Stimulated activated CD4-positive, alpha-beta T cell treated with anti-CD3 and anti-CD28 coated beads, TNF-alpha, amount 100 ng/mL, for 4 hours (primary cell): Measurements from ENCODE around the gene PDGFC.

Source experiments
- DNase-seq, 3 experiments: peaks; one replicate each; pipeline ENCODE4 v3.0.0-alpha.2; 2020; ENCODE audit warnings: low read depth in 3 of 3

Gene PDGFC

DNA sequence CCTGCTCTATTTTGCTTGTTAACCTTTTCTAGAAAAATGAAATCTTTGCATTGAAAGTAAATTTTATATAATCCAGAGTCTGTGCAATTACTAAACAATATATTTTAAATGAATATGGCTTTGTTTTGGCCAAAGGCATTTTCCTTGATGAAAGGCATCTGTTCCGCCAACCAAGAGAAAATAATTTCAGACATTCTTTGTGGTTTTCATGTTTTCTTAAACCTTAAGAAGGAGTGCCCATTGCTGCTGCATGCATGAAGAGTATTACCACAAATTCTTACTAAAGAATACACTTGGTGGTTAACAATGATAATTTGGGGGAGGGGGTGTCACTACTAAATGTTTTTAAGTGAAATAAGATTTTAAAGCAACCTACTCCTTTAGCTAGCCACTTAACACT is 2.7 kb upstream of the PDGFC start:
- DNase-seq = no peak

DNA sequence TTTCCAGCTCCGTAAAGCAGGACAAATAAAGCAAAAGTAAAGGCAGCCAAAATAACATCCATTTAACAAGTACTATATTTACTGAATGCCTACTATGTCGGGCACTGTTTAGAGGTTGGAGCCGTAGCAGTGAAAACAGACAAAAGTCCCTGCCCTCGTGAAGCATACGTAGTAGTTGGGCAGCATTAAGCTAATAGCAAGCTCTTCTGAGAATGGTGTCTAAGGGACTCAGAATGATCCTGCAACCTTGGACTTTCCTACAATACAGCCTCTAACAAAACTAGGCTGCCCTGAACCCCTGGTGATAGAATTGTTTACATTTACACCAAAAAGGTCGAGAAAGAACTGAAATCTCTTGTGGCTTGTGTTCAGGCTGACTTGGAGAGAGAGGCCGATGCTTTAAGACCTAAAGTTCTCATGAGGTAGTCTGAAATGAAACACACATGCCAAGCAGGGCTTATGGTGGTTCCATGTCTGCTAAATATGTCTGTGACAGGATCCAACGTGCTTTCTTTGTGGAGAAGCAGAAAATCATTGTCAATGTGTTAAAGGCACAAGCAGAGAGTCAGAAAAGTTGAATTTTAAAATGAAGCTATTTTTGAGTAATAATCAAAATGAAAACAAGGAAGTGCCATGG is 898 bp upstream of the PDGFC start:
- no peak for DNase-seq

DNA sequence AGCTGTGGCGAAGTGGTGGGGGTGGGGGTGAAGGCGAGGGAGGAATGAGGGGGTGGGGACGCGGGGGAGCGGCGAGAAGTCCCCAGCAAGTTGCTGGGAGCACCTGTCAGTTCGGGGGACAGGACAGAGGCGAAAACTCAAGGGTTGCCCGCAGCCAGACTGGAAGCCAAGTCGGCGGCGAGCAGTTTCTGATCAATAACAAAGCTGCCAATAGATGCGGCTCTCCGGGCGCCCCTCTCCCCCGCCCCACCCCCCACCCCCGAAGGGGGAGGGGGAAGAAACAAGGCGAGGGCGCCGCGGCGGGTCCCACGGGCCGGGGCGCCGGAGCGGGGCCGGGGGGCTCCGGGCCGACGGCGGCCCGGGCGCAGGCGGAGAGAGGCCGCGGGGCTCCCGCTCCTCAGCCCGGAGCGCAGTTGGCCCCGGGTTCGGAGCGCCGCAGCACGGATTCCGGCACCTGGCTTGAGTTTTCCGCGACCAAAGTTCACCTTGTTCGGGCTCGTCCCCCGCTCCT is 379 bp downstream of the PDGFC start:
- DNase-seq = no peak

DNA sequence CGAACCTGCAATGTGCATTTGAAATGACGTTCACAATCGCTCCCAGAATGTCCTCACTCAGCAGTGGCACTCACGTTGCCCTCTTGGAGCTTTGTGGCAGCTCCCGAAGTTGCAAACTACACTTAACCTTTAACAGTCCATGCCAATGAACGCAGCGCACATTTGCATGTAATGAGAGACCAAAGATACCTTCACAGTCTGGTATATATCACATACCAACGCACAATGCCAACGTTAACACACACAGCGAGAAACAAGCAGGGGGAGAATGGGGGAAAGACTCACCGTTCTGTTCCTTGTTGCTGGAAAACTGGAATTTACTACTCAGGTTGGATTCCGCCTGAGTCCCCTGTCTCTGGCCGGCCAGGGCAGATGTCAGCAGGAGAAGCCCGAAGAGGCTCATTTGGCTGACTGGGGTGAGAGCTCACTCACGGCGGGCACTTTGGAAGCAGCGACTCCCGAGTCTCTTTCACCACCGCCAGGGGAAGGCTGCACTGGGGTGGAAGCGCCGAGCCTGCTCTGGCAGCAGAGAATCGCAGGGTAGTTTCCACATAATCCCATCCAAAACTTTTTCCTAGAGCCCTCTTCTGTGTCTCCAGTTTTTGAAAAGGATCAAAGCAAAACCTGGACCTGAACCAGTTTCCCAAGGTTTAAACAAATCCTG is 966 bp downstream of the PDGFC start:
- DNase-seq = no peak

DNA sequence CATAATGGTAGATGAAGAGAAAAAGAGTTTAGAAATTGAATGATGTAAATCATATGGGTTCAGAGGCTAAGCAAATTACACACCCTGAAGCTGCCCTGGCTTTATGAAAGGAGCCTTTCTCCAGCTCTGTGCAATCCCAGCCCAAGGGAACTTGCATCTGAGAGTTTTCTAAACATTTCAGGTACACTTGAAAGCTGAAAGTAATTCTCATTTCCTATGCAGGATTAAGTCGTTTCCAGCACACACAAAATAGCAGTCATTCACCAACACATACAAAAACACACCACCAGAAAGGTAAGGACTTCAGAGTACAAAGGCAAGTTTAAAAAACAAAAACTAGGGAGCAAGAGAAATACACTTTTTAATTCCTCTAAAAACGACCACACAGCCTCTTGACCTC is 1.7 kb downstream of the PDGFC start:
- no peak for DNase-seq

DNA sequence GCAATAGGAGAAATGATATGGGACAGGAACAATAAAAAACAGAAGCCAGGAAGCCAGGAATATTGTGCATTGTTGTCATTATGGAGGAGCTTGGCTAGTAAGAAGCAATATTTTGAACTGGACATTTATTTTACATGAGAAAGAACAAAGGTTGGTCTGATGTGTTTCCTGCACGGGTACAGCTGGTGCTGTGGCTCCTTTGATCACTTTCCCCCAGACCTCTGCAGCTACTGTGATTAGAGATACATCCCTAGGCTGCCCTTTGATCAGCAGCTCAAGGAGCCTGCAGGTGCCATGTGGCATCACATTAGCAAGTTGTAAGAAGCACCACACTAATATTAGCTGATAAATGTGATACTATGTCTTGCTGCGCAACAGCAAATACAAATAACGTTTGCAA is 2.5 kb downstream of the PDGFC start:
- DNase-seq = no peak

DNA sequence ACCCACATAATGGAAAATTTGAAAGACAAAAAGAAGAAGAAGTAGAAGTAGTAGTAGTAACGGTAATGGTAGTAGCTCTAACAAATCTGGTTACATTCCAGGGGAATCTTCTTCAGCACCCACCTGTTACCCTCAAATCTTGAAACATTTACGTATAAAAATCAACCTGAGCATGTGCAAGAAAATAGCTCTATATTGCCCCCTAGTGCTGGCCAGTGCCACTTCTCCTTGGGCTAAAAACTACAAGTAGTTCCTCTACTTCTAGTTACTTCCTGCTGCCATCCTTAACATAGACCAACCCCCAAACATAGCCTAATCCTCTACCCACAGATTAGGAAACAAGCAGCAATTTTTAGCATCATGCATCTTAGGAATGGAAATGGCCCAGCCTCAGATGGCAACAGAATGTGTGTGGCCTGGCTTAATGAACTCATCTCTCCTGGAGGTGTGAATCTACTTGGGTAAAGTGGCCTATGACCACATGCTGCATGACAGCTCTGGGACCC is 3.1 kb downstream of the PDGFC start:
- DNase-seq = no peak

DNA sequence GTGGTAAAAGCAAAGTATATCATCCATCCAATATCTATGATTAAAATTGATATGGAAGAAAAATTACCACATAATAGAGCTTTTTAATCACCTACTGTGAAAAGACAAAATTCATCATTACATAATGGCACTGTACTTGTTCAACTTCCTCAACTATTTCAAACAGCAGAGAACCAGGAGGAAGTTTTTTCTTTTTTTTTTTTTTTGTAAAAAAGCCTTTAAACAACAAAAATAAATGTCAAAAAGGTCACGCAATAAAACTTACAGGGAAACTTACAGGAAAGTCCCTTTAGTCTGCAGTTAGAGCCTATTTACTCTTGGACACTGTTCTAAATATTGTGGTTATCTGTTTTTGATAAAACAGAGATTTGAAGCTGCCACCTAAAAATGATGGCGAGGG is 4.8 kb downstream of the PDGFC start:
- DNase-seq = no peak

DNA sequence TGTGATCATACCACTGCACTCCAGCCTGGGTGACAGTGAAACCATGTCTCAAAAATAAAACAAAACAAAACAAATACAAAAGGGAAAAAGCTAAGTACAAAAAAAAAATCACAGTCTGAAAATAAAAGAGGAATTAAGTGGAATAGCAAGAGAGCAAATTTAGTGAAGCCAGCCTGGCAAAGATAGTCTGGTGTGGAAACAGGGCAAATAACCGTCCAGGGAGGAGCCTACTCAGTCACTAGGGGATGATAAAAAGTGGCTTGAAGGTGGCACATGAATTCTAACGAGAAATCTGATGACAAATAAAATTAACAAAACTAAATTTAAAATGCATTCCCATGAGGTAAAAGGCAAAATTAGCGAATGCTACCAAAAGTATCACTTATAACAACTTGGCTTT is 8.2 kb downstream of the PDGFC start:
- no peak for DNase-seq

DNA sequence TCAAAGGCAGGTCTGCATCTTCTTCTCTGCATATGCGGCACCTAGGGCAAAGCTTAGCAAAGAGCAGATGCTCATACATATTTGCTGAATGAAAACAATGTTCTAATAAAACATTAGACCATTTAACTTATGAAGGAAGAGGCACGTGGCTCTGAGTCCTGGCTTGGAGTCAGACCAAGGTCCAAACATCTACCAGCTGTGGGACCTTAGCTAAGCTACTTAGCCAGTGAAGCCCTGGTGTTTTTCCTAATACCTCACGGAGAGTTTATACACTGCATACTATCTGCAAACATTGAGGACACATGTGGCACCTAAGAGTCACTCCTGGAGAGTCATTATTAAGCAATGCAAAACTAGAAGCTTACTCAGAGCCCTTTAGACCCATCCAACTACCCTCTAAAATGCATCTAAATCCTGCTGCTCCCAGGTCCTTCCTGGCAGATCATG is 9.0 kb downstream of the PDGFC start:
- no peak for DNase-seq

DNA sequence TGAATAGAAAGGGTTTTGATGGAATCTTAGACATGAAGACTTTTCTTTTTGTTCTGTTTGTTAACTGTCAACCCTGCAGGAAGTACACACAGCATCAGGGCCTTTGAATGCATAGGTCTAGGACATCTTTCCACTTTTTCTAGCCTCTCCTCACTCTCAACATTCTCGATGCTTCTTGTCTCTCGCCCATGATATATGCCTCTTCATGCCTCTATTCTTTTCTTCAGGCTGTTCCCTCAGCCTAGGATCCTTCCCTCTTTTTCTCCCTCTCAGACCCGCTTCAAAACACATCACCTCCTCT is 9.6 kb downstream of the PDGFC start:
- DNase-seq = no peak

DNA sequence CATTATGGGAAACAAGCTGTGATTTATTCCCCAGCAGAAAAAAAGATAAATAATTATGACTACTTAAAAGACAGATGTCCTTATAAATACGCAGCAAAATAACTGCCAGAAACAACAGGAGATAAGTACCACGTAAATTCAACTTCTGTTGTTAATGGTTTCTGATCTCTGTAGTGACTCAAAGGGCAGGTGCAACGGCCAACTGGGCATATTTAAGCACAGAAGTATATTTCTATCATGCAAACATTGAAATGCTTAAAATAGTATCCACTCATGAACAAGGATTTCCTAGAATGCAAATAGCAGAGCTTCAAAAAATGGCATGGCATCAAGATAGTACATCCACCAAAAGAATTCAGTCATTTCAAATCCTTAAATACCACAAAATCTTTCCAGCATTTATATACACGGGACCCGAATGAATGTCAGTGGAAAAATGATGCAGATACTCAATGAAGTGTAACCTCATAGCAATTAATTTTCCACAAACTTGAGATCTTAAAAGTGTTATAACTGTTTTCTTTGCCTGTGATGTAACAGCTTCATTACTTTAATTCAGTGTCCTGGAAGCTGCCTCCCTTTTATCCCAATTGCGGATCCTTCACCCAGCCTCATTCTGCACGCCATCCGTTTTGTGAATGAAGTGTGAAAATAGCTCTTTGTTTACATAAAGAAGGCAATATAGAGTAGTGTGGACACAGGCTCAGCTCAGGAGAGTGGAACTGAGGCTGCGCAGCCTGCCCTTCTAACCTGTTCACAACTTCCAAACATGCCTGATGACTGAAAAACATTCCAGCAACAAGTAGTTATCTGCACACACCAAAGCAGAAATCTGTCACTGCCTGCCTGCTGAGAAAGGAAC is 10.2 kb downstream of the PDGFC start:
- DNase-seq = no peak

DNA sequence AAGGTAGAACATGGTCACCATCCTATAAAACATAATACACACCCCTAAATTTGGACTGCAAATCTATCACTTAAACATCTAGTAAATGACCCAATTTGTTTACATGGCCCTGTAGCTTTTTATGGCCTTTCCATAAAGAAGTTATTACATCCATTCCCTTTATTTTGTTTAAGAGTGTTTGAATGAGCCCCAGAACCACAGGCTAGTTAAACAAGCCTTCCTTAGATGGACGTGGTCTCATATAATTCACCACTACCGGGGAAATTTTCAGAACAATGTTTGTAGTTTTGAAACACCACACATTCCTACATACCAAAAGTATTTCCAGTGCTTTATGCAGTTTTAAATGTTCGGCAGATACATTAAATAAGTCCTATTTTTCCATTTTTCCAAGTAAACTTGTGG is 12.3 kb downstream of the PDGFC start:
- no peak for DNase-seq

DNA sequence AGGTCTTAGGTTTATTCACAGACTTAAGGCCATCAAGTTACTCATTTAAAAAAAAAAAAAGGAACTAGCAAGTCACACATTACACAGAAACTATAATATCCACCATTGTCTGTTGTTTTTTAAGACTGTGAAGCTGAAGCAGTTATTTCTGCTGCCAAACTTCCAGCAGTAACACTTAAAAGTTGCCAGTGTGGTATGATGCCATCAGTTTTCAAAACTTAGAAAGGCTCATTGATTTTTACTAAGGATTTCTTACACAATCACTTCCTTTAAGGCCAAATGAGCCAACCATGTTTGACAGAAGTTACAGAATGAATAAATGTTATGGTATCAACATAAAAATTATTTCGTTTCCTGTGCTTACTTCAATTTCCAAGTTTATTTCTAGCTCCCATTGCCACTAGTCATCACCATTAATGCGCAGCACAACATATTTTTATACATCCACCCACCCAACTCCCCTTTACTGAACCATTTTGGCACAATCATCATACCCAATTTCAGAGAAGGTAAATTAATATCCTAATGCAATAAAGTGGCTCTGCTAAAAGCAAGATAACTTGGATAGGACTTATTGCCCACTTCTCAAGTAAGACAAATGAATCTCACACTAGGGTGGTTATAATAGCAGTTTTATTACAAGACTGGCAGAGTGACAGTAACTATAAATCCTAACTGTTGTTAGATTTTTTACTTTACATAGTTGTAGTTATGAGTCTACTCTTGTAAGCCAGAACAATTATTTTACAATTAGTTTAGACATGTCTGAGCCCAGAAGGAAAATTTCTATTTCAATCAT is 13.1 kb downstream of the PDGFC start:
- no peak for DNase-seq

DNA sequence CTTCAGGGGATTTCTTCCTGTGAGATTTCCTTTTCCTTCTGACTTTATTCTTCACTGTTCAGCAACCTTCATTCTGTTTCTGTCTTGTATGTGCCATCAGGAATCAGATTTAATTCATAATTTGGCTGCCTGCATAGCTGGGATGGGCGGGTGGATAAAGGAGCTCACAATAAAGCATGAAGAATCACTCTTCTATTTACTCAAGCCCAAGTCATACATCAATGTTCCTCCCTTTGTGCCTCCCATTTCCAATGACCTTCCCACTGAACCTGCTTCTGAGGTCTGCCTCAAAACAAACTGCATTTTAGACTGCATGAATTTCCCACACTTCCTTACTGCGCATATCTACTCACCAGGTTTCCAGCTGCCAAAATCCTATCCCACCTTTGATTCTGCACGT is 14.0 kb downstream of the PDGFC start:
- DNase-seq = no peak

DNA sequence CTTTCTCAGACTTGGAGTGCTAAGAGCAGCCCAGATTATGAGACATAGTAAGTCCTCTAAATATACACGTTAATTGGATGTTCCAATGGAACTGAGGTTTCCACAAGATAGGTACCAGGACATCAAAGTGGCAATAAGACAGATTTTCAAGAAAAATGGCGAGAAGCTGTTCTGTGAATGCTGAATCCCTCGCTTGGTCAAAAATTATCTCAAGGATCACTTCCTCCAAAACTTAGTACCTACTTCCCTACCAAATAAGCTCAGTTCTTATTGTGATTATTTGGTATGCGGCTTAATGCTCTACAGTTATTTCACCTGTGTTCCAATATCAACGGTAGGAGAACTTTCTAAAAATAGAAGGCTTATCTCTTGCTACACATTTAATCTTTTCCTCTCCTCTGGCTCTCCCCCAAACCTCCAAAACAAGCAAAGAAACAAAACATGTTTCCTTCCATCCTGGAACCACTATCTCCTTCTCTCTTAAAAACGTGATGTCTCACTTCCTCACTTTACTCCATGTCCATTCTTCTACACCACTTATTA is 14.7 kb downstream of the PDGFC start:
- DNase-seq = no peak

DNA sequence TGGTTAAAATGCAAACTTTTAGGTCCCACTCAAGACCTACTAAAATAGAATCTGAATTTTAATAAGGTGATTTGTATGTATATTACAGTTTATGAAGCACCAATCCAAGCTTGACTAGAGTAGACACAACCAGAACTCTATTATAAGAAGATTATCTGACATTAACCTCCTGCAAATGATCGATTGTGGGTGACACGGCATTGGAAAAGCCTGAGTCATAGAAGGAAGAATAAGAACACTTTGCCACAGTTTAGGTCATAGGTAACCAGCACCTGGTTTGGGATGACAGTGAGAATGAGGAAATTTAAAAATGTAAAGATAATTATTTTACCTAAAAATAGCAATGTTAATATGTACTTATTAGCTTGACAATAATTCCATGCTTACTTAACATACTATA is 15.2 kb downstream of the PDGFC start:
- DNase-seq = no peak

DNA sequence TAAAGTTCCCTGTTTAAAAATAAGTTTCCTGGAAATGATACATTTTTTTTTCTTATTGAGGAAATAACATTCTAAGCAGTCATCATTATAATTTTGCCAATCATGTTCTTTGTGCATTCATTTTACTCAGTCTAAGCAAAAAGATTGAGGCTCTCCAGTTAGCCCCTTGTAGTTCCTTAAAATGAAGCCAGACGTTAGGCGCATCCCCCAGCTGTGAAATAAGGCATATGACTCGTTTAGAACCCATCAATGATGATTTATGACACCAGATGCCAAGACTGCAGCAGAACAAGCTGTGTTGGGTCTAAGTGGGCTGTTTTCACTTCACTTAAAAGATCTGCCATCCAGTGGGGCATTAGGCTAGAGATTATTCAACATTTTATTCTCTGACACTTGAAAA is 17.0 kb downstream of the PDGFC start:
- DNase-seq = no peak

DNA sequence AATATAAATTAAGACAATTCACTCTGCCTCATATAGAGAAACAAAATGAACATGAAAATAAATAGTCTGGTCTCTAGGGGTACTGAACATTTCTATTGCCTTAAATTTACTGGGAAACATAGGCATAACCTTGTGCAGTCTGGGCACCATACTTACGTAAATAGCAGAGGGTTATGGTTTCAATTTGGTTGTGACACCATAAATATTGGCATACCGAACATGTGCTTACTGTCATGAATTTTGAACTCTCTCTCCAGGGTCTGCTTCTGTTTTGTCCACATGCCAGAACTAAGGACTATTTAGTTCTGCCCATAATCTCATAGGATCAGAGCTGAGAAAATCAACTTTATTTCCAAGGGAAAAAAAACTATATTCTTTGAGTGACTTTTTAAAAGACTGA is 17.6 kb downstream of the PDGFC start:
- DNase-seq = no peak

DNA sequence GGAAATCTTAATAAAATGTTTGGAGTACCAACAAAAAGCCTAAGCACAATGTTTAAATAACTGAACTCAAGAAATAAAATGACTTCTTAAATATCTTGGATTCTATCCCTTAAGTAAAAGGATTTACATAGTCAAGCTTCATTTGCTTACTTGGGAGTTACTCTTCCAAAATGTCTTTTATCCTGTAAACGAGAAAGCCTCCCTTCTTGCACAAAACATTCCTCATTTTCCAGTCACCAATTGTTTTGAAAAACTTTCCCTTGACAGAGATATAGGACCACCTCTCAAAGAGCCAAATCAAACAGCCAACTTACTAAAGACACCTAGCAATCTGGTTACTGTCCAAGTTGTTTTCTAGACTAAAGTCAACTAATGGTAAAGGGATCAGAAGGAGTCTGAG is 18.6 kb downstream of the PDGFC start:
- no peak for DNase-seq

DNA sequence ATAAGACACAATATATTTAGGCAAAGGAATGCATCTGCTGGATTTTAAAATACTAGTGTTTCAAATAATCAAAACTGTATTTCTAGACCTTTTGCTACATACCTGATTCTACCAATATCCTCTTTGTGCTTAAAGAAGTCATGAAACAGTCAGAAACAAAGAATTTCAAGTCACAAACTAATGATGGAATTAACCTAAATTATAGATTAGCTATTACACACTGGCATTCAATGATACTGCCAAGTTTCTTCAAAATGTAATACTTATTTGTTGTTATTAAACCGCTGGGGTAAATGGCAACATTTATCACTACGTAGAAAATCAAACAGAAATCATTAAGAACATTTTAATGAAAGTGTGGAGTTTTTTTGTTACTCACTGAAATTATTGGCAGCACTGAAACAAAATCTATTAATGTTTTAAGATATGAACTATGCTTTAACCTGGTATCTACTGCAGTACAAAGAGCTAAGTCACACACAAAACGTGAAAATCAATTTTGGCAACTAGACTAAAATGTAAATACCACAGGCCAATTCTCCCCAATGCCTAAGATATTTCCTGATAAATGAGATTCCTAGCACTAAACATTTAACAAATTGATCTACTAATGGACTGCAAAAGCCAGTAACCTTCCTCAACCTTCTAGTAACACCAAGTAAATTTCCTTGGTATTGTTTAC is 19.4 kb downstream of the PDGFC start:
- DNase-seq = no peak
